ENCODE results near the gene DPP7. TPM values are rescaled to one million over a fixed set of nuclear protein-coding genes. Genes with fewer than 3 reads are reported as not detected.
"Not testable (repeated sequence)": the region's sequence is repeated elsewhere in the genome, so short reads cannot be mapped to it uniquely, and the experiment has no call there.

The DPP7 gene
- total RNA-seq, 1 donor from 2014 or later: 153 TPM

DNA sequence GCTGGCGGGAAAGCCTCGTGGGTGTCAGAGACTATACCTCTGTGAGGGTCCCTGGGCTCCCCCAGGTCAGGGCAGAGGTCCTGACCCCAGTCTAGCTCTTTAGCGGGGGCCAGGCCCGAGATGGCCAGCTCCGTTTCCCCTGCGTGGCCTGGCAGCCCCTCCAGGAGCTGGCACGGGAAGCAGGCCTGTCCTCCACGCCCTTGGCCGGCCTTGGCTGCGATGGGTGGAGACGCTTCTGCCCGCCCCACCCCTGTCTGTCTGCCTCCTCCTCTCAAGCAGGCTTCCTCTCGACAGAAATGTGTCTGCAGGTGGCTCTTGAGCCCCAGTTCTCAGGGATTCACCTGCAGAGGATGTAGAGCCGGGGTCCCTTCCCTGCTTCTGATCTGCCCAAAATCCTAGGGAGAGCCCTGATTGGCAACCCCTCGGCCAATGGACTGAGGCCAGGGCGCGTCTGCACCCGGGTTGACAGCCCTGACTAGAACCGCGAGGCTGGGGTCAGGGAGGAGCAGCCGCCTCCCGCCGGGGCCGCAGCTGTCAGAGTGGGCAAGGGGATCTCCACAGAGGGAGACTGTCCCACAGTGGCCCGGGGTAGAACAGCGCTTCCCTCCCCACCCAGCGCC, 21.8 kb upstream of the DPP7 start:
- intact Hi-C loops (cut with DNase I): no loop called here
- ATAC-seq (ENCODE audit: poor library complexity) (no peak), DNase-seq (no peak)

DNA sequence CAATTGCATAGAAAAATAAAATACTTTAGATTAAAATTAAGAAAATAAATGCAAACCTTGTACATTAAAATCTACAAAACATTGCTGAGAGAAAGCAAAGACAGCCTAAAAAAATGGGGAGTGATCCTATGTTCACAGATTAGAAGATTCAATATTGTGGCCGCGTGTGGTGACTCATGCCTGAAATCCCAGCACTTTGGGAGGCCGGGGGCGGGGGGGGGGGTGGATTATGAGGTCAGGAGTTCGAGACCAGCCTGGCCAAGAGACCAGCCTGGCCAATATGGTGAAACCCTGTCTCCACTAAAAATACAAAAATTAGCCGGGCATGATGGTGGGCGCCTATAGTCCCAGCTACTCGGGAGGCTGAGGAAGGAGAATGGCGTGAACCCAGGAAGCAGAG, 20.6 kb upstream of the DPP7 start:
- intact Hi-C loops (cut with DNase I); ATAC-seq (ENCODE audit: poor library complexity); DNase-seq: not testable (repeated sequence)

DNA sequence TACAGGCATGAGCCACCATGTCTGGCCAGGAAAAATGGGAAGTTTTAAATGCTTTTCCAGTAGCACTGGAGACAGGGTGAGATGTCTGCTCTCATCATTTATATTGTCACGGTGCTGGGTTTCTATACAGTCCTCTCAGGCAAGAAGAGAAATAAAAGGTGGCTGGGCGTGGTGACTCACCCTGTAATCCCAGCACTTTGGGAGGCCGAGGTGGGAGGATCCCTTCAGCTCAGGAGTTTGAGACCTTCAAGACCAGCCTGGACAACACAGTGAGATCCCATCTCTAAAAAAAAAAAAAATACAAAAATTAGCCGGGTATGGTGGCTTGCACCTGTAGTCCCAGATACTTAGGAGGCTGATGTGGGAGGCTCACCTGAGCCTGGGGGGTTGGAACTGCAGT, 19.7 kb upstream of the DPP7 start:
- intact Hi-C loops (cut with DNase I): no loop called here
- no peak for ATAC-seq (ENCODE audit: poor library complexity)
- no peak for DNase-seq

DNA sequence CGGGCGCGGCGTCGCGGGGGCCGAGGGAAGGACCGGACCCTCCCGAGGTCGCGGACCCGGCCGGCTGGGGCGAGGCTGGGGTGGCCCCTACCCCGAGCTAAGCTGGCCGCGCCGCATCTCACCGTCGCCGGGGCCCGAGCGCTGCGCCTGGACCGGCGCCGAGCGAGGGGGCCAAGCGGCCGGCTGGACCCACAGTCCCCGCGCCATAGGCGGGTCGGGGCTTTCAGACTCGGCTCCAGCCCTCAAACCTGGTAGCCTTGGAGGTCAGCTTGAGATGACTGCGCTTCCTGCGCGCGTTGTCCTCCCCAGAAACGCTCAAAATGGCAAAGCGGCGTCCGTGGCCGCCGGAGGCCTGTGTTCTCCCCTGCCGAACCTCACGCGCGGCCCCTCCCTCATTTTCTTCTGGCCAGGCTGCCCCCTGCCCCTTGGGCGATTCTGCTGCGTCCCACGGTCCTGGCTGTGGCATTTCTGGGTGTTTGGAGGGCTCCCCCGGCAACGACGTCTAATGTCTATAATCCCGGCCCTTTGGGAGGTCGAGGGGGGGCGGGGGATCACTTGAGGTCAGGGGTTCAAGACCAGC, 15.7 kb upstream of the DPP7 start:
- ATAC-seq (ENCODE audit: poor library complexity) (peak; percentile 13), DNase-seq (peak; percentile 38)
- intact Hi-C loops (cut with DNase I): no loop called here

DNA sequence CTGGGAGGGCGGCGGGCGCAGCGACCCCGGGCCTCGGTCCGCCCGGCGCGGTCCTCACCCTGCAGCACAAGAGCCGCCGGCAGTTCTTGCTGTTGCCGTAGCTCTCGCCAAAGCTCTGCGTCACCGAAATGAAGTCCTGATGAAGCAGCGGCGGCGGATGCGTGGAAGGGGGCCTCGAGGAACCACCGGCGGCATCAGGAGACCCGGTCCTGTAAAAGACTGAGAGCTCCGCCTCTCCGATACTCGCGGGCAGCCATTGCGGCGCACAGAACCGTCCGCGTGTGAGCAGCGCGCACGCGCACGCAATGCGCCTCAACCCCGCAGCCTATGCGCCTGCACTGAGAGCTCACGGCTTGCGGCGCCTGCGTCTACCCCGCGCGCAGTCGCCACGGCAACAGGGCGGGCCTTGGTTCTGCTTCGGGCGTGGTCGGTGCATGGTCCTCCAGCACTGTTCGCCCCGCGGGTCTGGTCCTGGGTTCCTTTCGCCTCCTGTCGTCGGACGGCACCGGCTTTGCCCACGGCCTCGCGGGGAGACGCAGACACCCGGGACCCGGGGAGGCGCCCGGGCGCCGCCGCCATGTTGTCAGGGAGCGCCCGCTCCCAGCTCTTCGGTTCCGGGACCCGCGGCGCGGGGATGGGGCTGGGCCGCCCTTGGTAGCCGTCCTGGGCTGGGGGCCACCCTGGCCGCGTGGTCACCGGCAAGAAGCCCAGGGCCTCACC, 15.1 kb upstream of the DPP7 start:
- DNase-seq (peak; percentile 96), ATAC-seq (ENCODE audit: poor library complexity) (peak; percentile 99)
- intact Hi-C loops (cut with DNase I): no loop called here

DNA sequence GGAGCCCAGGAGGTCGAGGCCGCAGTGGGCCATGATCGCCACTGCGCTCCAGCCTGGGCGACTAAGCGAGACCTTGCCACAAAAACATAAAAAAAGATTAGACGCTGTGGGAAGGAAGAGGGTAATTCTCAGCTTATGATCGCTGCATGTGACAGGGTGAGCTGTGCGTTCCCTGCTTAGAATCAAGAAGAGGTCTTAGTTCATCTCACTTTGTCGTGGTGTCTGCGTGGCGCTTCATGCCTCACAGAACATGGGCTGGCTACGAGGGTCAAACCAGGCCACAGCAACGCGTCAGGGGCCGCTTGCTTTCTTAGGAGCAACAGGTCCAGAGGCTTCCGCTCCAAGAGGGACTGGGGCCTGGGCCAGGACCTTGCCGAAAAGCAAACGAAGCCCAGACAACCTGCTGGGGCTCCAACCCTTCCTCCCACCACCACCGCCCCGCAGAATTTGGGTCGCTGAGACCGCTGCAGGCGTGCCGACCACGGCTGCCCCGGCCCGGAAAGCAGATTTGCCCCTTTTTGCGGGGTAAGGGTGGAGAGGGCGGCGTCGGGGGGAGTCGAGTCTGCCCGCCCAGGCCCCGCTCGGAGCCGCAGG, 14.4 kb upstream of the DPP7 start:
- ATAC-seq (ENCODE audit: poor library complexity) (peak; percentile 30), DNase-seq (peak; percentile 44)
- intact Hi-C loops (cut with DNase I): no loop called here

DNA sequence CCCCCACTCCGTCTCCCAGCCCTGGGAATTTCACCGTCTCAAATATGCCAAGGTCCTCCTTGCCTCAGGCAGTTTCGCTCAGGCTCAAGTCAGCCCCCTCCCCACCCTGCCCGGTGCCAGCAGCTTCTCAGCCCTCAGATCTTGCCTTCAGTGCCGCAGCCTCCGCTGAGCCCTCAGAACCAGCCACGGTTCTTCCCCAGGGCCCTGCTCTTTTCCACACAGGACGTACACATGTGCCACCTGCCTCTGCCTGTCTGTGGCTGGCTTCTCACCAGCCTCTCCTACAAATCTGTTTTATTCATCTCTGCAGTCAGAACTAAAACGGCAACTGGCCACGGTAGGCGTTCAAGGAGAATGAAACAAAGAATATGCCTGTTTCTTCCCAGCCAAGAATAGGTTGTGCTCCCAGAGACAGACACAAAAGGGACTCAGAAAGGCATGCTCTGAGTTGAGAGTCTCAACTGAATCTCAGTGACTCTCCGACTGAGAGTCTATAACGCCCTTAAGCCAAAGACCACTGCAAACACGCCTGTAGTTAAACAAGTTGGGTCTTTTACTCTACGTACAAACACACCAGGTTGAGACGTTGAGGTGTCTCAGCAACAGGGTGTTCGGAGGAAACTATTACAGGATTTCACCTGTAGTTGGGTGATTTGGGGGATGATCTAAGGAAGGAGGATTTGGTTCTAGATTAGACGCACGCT, 13.8 kb upstream of the DPP7 start:
- intact Hi-C loops (cut with DNase I): no loop called here
- DNase-seq (no peak), ATAC-seq (ENCODE audit: poor library complexity) (no peak)

DNA sequence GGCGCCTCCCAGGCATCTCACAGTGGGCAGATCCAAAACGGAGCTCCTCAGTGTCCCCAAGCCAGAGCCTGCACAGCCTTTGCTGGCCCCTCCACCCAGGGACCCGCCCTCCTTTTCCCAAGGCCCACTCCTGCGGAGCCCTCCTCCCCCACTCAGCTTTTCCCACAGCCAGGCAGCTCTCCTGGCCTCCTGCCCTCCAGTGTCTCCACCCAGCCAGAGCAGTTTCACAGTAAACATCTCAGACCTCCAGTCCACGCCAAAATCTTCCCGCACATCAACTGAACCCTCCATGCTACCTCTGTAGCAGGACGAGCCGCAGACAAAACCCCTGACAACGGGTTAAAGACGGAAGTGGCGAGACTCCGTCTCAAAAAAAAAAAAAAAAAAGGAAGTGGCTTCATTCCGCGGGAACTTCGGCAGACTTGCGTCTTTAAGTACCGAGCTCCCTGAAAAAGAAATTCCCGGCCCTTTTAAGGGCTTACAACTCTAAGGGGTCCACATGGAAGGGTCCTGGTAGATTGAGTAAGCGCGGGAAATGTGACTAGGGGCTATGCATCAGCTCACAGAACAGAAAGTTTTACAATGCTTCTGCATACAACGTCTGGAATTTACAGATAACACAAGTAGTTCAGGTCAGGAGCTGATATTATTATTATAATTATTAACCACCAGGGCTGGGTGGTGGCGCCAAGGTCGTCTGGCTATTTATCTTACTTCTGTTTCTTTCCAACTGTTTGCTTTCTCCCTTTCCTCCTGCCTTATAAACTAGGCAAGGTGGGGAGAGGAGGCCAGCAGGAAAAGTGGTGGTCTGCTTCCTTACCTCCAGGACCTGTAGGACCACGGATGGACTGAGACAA, 13.0 kb upstream of the DPP7 start:
- no peak for ATAC-seq (ENCODE audit: poor library complexity)
- intact Hi-C loops (cut with DNase I): no loop called here
- peak; percentile 53 for DNase-seq

DNA sequence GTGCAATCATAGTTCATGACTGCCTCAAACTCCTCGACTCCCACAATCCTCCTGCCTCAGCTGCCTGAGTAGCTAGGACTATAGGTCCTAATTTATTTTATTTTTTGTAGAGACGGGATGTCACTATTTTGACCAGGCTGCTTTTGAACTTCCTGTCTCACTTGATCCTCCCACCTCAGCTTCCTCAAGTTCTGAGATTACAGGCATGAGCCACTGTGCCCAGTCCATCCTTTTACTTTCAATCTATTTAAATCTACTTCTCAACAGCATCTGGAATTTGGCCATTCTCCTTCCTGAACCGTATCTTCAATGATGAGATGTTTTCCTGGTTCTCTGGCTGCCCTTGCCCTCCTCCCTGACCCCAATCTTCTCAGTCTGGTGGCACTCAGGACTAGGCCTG, 12.3 kb upstream of the DPP7 start:
- DNase-seq: no peak
- intact Hi-C loops (cut with DNase I): no loop called here
- no peak for ATAC-seq (ENCODE audit: poor library complexity)

DNA sequence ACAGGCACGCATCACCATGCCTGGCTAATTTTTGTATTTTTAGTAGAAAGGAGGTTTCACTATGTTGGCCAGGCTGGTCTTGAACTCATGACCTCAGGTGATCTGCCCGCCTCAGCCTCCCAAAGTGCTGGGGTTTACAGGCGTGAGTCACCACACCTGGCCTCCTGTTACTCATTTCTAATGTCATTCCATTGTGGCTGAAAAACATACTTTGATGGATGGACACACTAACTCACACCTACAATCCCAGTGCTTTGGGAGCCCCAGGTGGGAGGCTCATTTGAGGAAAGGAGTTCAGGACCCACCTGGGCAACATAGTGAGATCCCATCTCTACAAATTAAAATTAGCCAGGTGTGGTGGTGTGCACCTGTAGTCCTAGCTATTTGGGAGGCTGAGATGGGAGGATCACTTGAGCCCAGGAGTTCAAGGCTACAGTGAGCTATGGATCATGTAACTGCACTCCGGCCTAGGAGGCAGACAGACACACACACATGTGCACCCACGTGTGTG, 9.5 kb upstream of the DPP7 start:
- DNase-seq; intact Hi-C loops (cut with DNase I); ATAC-seq (ENCODE audit: poor library complexity): not testable (repeated sequence)

DNA sequence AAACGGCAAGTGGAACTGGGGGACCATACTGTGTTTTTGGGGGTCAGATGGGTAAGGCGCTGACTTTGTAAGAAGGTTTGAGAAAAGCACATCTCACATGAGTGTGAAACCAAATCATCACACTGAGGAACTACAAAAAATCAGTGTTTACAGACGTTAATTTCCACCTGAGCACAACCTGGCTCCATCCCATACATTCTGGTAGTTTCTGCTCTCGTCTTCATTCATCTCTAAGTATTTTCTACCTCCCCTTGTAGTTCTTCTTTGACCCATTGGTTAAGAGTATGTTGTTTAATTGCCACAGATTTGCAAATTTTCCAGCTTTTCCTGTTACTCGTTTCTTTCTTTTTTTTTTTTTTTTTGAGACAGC, 8.9 kb upstream of the DPP7 start:
- intact Hi-C loops (cut with DNase I): no loop called here
- no peak for ATAC-seq (ENCODE audit: poor library complexity)
- no peak for DNase-seq

DNA sequence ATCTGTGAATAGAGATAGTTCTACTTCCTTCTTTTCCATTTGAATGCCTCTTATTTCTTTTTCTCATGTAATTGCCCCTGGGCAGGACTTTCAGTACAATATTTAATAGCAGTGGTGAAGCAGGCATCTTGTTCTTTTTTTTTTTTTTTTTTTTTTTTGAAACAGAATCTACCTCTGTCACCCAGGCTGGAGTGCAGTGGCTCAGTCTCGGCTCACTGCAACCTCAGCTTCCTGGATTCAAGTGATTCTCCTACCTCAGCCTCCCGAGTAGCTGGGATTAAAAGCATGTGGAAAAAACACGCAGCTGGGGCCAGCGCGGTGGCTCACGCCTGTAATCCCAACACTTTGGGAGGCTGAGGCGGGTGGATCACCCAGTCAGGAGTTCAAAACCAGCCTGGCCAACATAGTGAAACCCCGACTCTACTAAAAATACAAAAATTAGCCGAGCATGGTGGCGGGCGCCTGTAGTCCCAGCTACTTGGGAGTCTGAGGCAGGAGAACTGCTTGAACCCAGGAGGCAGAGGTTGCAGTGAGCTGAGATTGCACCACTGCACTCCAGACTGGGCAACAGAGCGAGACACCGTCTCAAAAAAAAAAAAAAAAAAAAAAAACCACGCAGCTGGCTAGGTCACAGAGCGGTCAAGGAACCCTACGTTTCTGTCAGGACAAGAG, 8.4 kb upstream of the DPP7 start:
- intact Hi-C loops (cut with DNase I); ATAC-seq (ENCODE audit: poor library complexity): not testable (repeated sequence)

DNA sequence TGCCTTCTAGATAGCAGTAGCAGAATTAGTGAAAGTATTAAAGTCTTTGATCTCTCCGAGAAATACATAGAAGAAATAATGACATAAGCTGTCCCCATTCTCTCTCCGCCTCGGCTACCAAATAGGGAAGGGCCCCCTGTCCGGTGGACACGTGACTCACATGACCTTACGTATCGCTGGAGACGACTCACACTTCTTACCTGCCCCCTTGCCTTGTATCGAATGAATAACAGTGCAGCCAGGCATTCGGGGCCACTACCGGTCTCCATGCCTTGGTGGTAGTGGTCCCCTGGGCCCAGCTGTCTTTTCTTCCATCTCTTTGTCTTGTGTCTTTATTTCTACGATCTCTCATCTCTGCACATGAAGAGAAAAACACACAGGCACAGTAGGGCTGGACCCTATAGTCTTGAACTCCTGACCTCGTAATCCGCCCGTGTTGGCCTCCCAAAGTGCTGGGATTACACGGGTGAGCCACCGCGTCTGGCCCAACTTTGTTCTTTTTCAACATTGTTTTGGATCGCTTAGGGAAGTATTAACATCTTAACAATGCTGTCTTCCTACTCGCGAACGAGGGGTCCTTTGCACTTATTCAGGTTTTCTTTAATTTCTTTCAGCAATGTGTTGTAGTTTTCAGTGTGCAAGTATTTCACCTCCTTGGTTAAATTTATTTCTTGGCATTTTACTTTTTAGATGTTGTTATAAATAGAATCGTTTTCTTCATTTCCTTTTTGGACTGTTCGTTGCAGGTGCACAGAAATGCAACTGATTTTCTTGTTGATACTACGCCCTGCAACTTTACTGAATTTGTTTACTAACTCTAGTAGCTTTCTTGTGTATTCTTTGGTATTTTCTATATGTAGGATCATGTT, 7.6 kb upstream of the DPP7 start:
- intact Hi-C loops (cut with DNase I); DNase-seq; ATAC-seq (ENCODE audit: poor library complexity): not testable (repeated sequence)

More for the DNA sequence above, 8.4 kb upstream of the DPP7 start:
- not testable (repeated sequence) for DNase-seq

DNA sequence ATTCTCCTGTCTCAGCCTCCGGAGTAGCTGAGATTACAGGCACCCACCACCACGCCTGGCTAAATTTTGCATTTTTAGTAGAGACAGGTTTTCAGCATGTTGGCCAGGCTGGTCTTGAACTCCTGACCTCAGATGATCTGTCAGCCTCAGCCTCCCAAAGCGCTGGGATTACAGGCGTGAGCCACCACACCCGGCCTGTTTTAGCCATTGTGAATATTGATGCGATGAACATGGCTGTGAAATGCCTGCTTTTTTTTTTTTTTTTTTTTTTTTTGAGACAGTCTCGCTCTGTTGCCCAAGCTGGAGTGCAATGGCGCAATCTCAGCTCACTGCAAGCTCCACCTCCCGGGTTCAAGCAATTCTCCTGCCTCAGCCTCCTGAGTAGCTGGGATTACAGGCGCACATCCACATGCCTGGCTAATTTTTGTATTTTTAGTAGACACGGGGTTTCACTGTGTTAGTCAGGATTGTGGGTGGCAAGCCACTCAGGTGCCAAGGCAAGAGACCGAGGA, 3.6 kb upstream of the DPP7 start:
- not testable (repeated sequence) for ATAC-seq (ENCODE audit: poor library complexity); DNase-seq
- intact Hi-C loops (cut with DNase I): loop anchor here (2.0 kb wide), 1 partner anchor 109 kb away; the partner anchor contains the start of gene RNF224

DNA sequence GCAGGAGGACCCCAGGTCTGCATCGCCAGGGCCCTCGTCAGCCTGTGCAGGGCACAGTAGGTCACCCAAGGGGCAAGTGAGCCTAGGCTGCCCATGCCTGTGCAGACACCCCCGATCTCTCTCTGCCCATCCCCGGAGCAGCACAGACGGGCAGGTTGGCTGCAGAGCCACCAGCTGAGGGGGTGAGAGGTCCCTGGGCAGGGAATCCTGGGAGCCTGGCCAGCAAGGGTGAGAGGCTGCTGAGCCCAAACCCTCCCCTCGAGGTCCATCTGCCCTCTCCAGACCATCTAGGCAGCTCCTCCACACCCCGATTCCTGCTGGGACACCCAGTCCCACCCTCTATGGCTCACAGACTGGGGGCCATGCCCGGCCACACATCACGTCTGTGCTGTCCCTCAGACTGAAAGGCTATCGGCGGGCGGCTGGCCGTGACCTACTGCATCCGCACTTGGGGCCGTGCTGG, 2.8 kb upstream of the DPP7 start:
- ATAC-seq (ENCODE audit: poor library complexity): peak; percentile 3
- DNase-seq: no peak
- intact Hi-C loops (cut with DNase I): no loop called here

DNA sequence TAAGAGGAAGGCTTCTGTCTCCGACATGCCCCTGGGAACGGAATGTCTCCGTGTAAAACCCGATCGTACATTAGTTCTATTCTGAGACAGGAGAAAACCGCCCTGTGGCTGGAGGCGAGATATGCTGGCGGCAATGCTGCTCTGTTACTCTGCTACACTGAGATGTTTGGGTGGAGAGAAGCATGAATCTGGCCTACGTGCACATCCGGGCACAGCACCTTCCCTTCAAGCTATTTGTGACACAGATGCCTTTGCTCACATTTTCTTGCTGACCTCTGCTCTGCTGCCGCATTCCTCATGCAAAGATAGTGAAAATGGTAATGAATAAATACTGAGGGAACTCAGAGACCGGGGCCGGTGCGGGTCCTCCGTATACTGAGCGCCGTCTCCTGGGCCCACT, 2.2 kb upstream of the DPP7 start:
- intact Hi-C loops (cut with DNase I): no loop called here
- ATAC-seq (ENCODE audit: poor library complexity): peak; percentile 16
- no peak for DNase-seq

All from Right ventricle myocardium superior (tissue), 1 donor.